HG03460 (cell line): ENCODE measurements around the gene NMUR1.
"Not testable (repeated sequence)": the region's sequence is repeated elsewhere in the genome, so short reads cannot be mapped to it uniquely, and the experiment has no call there.

Source experiments
- ATAC-seq: cut with Tn5 transposase; IDR thresholded peaks from one replicate; pipeline ENCODE4 v1.9.1; 2021; ENCODE audit not compliant: unreplicated experiment

The NMUR1 gene

DNA sequence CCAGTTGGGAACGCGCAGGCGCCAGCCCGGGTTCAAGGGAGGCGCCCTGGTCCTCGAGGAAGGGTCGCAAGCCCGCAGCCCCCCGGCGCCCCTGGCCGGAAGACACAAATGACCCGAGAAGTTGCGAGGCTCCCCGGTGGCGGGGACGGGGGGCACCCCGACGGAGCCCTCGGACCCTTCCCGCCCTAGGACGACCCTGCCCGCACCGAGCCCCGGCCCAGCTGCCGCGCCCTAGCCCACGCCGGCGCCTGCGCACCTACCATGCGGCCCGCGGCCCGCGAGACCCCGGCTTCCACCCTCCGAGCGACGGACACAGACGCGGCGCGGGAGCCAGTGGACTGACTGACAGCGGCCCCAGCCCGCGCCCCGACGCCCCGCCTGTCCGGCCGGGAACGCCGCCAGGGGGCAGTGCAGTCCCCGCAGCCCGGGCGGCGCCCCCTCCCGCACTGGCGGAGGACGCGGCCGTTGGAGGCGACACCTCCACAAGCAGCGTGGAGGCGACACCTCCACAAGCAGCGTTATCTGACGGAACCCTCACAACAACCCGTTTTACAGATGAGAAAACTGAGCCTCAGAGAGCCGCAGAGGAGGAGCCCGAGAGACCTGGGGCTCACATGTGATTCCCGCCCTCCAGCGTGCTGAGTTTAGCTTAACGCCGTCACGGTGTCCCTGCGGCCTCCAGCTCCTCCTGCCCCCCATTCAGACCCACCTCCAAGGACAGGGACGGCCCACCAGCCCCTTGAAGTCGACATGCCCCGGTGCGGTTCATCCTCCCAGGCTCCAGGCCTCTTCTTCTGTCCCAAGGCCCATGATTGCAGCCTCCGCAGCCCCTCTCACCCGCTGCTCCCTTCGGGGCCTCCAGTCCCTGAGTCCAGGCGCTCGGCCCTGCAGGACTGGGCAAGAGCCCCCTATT, at the start of gene NMUR1:
Gene NMUR1, minus strand, starts transcription at position 347 of the 913 bp plus-strand sequence. Its CDS starts 84 bp downstream, at position 263.
- peak; percentile 68 for ATAC-seq

DNA sequence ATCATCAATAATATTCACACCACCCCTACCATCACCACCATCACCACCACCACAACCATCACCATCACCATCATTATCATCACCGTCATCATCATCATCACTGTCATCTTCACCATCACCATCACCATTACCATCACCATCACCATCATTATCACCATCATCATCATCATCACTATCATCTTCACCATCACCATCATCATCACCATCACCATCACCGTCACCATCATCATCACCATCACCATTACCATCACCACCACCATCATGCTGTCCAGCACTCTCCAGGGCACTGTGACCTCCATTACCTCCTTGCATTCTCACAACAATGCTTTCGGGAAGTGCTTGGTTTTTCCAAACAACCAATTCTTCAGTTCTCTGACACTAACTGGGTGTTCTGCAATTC, 49.3 kb upstream of the NMUR1 start:
- no peak for ATAC-seq

- ATAC-seq = not testable (repeated sequence)
These were observed 48.4 kb upstream of the NMUR1 start for GRCh38 chr2:231578655-231579054.

DNA sequence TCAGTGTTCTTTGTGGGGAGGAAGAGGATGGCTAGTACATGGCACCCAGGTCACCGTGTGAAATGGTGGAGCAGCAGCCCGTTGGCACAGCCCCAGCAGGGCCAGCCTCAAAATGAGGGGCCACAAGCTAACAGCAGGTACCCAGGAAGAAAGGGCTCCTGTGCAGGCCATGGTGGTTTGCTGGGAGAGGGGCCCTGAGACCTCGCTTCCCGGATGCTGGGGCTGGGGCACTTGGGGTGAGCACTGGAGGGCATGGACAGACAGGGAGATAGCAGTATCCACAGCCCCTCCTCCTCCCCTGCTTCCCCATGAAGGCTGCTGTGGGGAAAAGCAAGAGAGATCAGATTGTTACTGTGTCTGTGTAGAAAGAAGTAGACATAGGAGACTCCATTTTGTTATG, 46.2 kb upstream of the NMUR1 start:
- no peak for ATAC-seq

DNA sequence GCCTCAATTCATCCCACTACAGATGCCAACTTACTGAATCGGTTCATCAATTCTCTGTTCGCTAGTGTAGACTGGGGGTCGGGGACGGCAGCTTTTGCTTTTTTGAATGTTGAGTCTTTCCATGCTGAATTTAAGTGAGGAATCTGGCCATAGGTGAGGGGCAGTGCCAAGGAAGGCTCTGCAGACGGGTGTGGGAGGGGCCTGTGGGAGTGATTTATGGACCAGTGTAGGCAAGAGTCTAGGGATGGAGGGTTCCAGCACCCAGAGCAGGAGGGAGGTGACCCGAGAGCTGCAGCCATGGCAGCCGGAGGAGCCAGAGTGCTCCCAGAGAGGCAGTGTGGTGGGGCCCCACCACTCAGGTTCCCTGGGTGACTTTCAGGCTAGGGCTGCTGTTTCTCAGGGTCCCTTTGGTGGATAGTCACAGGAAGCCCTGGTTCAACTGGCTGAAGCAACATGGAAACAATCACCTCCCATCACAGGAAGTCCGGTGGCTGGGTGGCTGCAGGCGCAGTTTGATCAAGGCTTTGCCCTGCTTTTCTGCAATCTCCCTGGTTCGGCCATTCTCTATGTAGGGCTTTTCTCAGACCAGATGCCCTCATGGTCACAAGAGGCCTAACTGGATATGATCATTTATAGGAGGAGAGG, 45.5 kb upstream of the NMUR1 start:
- no peak for ATAC-seq

- ATAC-seq = no peak
These were observed 43.6 kb upstream of the NMUR1 start for GRCh38 chr2:231573698-231574421.

DNA sequence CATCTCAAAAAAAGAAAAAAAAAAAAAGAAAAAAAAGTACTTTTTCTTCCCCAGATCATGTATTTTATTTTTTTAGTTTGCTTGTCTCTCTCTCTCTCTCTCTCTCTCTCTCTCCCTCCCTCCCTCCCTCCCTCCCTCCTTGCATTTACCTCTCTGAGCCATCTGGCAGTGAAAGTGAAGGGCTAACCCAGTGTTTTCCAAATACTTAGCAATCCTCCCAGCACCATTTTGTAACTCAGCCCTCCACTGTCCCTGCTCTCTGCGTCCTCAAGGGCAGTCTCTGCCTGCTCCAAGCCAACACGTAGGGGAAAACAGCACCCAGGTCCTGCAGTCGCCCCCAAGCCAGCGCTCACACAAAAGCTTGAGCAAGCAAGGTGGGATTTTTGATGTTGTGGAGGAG, 42.9 kb upstream of the NMUR1 start:
- no peak for ATAC-seq

DNA sequence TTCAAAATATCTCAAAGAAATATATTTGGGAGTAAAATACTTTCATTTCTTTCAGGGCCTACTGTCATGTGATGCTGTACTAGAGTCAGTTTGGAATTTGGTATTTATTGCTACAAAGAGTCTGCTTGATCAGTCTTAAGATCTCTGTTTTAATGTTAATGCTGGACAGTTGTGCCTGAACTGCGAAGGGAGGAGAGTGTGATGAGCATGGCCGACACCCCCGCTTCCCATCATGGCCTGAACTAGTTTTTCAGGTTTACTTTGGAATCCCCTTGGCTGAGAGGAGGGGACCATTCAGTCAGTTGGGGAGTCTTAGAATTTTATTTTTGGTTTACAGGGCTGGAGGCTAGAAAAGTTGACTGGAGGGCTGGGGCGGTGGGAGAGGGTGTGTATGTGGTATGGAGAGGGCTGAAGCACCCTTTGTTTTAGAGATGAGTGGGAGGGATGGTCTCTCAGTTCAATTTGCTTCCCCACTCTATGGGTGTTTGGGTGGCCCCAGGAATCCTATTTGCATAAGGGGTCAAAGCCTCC, 41.5 kb upstream of the NMUR1 start:
- ATAC-seq = no peak

GRCh38 chr2:231570915-231571314, 40.7 kb upstream of the NMUR1 start:
- ATAC-seq = not testable (repeated sequence)

- no peak for ATAC-seq
These were observed 38.7 kb upstream of the NMUR1 start for GRCh38 chr2:231568785-231569435.

DNA sequence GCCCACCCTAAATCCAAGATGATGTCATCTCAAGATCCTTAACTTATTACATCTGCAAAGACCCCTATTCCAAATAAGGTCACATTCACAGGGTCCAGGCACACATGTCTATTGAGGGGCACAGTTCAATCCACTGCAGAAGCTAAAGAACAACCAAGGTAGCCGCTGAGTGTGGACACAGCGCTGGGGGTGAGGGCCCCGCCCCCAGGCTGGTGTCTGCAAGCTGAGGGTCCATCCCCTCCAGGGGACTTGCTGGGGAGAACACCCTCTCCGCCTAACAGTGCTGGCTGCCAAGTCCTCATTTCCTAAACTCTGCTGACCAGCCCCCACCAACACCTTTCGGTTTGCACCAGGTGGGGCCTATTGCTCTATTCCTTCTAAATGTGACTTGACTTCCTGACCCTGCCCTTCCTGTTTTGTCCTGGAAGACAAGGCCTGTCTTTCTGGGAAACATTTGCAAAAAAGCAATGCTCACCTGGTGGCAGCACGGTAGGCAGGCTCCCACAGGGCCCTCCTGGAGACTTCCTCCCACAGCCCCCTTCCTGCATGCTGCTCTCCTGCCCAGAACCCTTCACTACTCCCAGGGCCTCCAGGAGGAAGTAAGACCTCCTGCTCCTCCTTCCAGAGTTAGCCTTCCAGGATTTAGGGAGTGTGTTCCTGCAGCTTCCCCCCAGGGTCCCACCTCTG, 38.0 kb upstream of the NMUR1 start:
- no peak for ATAC-seq

GRCh38 chr2:231567159-231567558, 36.9 kb upstream of the NMUR1 start:
- no peak for ATAC-seq

- ATAC-seq = no peak
These were observed 35.8 kb upstream of the NMUR1 start for GRCh38 chr2:231565887-231566594.

DNA sequence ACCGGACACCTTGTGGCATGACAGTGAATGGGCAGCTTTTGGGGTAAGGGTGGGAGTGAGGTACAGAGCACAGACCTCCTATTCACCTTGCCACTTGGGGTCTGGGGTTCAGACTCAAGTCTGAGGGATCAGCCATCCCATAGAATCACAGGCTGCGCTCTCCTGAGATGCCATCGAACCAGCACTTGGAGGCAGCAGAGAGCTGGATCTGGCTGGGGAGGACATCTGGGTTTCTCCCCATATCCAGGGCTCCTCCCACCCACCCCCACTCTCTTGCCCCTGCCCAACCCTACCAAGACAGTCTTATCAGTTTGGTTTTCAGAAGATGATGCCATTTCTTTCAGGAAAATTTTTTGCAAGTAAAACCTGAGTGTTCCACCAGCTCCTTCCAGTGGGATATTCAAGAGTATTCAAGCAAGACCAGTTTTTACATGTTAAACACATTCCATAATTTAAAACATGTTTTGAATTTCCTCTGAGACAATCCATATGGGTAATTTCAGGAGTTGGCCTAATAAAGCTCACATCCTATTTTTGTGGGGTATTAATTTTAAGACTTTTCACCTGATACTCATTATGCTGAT, 33.2 kb upstream of the NMUR1 start:
- no peak for ATAC-seq

DNA sequence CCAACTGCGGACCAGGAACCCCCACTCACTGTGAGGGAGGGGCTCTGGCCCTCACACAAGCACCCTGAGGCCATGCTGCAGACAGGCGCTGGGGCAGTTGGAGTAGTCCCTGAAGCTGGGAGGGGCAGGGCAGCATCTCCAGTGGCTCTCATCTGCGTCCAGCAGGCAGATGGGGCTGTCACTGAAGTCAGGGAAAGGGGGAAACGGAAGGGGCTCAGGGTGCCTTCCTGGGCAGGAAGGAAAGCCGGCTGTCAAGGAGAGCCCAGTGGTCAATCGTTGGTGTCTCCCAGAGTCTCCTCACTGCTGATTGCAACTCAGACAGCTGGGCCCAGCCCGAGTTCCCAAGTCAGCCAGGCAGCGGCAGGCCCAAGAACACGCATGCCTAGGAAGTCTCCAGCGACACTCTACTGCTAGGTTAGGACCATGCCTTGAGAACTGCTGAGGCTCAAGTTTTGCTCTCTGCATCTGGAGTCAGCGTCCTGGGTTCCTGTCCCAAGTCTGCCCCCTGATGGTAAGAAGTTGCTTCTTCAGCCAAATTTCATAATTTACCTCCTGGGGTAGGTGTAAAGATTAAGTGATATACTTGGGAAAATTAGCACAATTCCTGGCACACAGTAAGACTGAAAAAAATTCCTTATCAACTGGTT, 27.4 kb upstream of the NMUR1 start:
- ATAC-seq = peak; percentile 84

DNA sequence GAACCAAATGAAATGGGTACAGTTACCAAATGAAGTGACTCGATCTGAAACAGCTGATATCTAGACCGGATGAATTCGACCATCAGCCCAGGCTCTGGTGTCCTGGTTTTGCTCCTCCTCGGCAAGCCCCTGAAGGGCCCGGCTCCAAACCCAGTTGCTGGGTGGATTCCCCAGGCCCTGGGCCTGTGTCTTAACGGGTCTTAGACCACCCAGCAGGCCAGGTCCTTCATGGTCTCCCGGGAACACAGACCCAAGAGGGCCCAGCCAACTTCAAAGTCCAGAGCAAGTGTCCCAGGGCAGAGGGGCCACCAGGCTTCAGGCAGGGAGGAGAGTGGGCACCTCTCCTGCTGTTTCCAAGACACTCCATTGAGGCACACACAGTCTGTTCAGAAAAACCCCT, 26.7 kb upstream of the NMUR1 start:
- no peak for ATAC-seq

DNA sequence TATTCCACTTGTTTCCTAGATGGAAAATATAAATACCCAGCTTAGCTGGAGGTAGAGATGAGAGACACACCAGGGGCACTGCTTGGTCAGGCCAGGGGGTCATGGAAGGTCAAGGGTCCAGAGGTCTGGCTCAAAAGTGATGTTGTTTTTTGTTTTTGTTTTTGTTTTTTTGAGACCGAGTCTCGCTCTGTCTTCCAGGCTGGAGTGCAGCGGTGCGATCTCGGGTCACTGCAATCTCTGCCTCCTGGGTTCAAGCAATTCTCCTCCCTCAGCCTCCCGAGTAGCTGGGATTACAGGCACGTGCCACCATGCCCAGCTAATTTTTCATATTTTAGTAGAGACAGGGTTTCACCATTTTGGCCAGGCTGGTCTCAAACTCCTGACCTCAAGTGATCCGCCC, 26.3 kb upstream of the NMUR1 start:
- not testable (repeated sequence) for ATAC-seq

DNA sequence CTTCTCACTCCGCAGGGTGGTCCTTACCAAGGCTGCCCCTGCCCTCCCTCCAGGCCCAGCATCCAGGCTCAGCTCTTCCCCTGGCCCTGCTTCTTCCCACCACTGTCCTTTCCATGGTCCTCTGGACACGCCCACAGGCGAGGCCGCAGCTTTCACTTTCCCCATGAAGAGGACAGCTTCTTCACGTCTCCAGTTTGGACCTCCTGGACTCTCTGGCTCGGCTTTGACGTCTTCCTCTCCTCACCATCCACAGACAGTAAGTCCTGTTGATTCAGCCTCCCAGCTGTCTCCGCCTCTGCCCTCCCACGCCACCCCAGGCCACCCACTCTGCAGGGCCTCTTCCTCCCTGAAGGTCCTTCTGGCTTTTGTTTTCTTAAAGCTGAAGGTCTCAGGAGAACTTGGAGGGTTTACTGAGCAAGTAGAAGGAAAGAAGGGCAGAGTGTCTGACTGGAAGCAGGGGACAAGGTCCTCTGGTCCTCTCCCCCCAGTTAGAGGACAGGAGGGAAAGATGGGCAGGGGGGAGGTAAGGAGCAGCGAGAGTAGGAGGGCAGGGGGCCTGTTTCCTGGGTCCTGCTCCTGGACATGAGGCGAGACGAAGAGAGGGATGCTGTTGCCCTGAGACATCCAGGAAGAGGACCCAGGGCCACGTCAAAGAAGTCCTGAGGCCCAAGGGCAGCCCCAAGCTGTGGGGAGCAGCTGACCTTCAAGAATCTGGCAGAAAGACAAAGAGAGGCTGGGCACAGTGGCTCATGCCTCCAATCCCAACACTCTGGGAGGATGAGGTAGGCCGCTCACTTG, 24.7 kb upstream of the NMUR1 start:
- ATAC-seq = no peak
